ENCODE measurements around the gene CD6.

- TF ChIP-seq POU2F2 (IDR thresholded peaks at IDR 0.05; ENCODE audit: low read depth, low read length) (no peak), POLR2A (IDR thresholded peaks at IDR 0.05; ENCODE audit: low read depth, low read length) (no peak)
Observed at GRCh38 chr11:61068581-61068980, 97.1 kb downstream of the CD6 start.
